DMS53 treated with DMSO at 0.1 percent for 48 hours (cell line): ENCODE results near the gene SPRED2.

Experiments
- DNase-seq: peaks from one replicate; lab custom pipeline; 2025; ENCODE audit not compliant: unreplicated experiment; lab: John Stamatoyannopoulos, UW

SPRED2 gene

GRCh38 chr2:65442420-65443020, 10.1 kb upstream of the SPRED2 start:
- no peak for DNase-seq

DNA sequence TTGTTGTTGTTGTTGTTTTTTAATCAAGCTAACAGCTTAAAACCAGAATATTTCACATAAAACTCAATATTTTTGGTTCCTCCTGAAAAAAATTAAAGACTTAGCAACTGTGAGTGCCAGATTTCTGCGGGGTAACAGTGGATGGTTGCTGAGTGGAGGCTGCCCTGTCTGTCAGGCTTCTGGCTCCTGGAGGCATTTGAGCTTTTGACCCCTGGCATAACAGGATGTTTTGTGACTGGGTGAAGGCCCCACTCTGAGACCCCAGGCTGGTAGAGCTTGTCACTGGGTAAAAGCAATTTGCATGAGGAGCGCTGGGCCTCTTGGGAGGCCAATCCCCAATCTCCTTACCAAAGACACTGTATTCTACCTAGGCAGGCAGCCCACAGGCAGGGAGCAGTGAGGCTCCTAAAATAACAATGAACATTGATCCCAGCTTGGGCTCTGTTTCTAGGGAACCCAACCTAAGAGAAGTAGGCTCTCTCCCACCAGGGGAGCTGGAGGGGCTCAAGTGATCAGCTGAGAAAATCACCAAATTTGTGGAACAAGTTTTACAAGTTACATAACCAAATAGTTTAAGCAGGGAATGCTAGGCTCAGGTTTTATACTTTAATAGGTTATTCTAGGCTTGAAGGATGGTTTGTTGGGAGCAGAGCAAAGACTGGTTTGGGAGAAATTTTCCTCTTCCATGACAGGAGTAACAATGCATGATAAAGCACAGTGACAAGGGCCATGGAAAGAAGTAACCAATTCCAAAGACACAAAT, 5.9 kb upstream of the SPRED2 start:
- no peak for DNase-seq

DNA sequence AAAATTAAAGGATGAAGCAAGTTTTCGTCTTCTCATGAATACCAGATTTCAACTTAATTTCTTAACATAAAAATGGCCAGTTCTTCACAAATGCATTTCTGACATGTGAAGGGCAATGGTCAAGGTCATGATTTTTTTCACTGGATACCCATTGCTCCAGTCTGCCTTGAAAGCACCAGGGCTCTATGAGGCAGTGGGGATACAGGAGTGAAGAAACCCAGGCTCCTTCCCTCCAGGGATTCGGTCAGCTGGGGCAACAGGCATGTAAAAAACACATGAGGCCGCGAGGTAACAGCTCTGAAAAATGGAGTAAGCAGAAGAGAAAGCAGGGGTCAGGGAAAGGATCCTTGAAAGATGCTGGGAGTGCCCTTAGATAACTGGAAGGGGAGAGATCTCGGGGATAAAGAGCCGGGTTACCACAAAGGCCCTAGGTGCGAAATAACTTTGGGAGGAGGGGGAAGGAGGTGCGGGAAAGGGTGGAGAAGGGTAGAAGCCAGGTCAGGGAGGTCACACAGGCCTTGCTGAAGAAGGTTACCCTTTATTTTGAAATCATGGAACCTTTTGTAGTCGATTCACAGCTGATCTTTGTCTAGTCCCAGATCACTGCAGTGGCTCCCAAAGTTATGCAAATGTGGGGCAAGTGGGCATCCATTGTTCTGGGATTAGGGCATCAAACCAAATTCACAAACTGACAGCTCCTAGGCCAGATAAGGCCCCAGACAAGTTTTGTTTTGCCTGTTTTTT, 5.2 kb upstream of the SPRED2 start:
- no peak for DNase-seq

GRCh38 chr2:65436824-65437221, 4.4 kb upstream of the SPRED2 start:
- DNase-seq, result no peak

GRCh38 chr2:65436169-65436823, 3.9 kb upstream of the SPRED2 start:
- peak; percentile 91 for DNase-seq

DNA sequence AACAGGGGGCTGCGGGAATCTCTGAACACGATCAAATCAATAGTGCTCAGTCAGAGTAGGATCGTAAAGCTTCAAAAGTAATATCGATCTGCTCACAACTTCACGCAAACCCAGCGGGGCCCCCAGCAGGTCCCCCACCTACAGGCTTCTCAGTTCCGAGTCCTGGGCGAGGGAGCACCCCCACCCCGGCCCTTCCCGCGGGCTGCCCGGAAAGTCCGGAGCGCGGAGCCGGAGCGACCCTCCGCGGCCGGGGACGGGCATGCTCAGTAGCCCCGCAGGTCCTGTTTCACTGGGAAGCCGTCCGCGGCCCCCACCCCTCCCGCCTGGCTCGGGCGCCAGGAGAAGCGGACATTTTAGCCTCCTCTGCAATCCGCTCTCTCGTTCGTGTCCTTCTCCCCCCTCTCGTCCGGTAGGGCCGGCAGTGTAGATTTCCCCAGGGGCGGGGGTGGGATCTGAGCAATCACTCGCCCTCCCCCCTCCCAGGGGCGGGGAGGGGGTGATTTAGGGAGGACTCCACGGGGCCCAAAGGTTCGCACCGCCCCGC, 3.3 kb upstream of the SPRED2 start:
- peak; percentile 60 for DNase-seq

DNA sequence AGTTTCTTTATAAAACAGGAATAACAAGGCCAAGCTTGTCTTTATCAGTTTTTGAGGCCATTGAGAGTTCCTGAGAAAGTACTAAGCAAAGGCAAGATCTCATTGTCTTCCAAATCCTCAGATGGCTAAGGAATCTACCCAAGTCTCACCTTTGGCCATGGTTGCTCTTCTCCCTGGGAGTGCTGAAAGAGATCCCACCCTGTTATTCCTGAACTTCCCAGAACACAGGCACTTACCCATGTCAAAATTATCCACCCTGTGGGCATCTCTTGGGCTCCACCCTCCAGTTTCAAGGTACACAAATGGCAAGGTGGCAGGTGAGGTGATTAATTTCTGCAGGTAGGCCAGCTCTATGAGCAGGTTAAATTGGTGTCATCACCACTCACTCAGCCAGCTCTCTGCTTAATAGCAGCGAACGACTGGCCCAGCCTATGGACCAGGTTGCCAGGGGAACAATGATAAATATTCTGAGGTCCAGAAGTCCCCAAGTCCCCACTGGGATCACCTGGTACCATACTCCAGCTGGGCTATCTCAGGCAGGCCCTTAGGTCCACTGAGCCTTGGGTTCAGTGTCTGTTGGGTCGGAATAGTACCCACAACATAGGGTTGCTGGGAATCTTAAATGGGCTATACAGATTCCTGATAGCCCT, 2.3 kb upstream of the SPRED2 start:
- DNase-seq, result no peak

DNA sequence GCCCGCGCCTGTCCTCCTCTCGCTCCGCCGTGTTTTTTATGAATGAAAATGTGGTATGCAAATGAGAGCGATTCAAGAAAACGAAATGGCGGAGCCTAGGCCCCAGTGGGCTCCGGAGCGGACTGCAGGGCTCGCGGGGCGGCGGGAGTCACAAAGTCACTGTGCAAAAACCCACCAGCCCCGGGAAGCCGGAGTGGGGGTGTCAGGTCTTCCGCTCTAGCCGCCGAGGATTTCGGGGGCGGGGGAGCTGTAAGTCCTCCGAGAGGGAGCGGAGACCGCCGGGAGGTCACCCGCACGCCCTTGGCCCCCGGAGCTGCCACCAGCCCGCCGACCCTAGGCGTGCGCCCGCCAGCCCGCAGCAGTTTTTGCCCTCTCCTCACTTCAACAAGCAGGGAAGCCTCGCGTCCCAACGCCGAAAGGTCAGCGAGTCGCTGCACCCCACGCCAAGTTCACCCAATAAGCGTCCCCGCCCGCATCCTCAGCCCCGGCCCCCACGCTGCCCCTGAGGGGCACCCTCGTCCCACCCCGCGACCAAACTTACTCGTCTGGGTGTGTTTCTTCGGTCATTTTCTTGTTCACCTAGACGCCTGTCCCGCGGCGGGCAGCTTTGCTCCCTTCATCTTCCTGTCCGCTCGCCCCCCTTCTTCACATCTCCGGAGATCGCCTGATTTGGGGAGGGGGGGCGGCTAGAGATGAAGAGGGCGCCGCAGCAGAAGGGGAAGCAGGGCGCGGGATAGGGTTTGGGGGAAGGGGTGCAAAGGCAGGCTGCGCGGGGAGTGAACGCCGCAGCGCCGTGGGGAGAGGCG, 775 bp downstream of the SPRED2 start:
- peak; percentile 46 for DNase-seq

DNA sequence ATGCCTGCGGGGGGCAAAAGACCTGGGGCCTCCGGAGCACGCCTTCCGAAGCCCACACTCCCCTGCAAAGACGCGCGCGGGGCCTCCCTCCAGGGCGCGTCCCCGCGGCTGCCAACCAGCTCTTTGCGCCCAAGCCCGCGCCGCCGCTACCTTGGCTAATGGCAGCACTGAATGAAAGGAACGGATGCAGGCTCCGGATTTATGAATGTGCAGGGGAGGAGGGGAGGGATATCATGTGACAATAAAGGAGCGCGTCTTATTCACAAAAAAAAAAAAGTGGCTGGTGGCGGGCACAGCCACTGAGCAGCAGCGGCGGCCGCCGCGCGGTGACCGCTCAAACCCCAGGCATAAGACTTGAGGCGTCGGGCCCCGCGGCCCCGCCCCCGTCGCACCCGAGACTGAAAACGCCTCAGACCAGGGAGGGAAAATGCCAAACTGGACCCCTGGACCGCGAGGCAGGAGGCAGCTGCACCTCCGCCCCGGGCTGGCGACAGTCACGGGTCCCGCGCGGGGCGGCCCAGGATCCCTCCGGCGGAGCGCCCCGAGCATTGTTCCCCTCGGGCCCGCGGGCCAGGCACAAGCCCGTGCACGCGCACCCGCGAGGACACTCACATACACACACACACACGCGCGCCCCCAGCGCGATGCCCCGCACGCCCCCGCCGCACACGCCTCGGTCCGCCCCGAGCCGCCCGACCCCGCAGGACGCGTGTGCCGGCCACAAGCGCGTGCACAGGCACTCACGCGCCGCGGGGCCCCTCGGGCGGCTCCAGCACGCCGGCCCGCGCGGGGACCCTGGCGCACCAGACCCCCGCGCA, 1.6 kb downstream of the SPRED2 start:
- DNase-seq, result peak; percentile 72

- no peak for DNase-seq
Observed at GRCh38 chr2:65429786-65430602, 2.4 kb downstream of the SPRED2 start.

- DNase-seq, result no peak
Observed at GRCh38 chr2:65427532-65427931, 4.9 kb downstream of the SPRED2 start.

DNA sequence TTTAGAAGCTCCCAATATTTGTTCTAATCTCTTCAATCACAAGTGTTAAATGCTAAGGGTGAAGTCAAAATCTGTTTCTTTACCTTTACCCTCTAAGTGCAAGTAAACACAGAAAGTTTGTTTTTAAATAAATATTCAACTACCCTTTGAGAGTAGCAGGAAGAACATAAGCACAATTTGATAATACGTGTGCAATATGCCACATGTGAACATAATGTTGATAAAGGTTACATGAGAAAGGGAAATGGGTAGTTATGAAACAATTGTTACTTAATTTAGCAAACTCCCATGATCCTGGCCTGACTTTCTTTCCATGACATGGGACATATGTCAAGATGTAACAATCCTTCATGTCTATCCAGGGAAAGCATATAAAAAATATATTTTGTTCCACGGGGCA, 7.1 kb downstream of the SPRED2 start:
- no peak for DNase-seq

GRCh38 chr2:65424391-65424790, 8.0 kb downstream of the SPRED2 start:
- no peak for DNase-seq

DNA sequence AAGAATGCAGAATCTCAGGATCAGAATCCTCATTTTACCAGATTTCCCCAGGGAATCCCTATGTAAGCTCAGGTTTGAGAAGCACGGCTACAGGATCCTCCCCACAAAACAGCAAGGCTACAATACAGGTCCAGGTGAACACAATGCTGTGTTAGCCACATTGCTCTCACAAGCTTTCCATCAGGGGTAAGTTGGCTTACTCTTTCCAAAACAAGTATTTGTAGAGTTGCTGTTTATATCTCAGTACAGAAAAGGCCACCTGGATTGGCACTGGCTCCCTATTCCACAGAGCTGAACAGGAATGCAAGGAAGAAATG, 11.0 kb downstream of the SPRED2 start:
- no peak for DNase-seq

GRCh38 chr2:65420712-65421431, 11.5 kb downstream of the SPRED2 start:
- DNase-seq, result no peak

DNA sequence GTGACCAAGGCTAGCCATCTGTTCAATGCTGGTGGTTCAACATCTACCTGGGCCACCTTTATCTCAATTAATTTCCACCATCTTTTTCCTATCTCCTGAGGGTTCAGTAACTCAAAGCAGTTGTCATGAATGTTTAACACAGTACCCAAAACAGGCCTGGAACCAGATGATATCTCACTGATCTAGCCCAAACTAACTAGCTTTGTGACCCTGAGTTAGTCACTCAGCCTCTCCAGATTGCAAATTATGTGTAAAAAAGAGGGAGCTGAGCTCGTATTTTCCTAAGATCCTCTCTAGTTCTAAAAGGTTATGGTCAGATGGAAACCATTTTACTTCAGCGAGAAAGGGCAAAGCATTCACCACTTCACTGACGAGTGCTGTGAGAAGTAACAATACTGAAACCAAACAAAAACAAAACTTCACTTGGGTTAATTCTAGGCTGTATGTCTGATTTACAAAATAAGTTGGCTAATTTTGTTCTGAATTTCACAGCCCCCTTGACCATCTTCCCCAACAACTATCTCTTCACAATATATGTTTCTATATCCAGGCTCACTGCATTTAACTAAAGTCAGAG, 14.8 kb downstream of the SPRED2 start:
- no peak for DNase-seq

DNA sequence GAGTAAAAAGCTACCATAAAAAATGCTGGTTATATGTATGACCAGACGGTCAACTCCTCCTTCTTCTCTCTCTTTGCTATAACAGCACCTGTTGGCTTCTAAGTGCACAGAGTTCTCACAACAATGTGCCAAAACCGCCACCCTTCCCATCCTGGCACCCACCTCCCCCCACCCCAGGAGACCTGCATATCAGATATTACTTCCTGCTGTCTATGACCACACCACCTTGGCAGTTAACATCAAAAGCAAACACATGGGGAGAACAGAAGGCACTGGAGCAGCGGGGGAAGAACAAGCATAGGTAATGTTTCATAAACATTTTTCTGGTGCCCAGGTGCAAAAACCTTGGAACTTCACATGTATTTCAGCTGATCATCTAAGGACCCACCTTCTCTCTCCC, 15.5 kb downstream of the SPRED2 start:
- peak; percentile 42 for DNase-seq

DNA sequence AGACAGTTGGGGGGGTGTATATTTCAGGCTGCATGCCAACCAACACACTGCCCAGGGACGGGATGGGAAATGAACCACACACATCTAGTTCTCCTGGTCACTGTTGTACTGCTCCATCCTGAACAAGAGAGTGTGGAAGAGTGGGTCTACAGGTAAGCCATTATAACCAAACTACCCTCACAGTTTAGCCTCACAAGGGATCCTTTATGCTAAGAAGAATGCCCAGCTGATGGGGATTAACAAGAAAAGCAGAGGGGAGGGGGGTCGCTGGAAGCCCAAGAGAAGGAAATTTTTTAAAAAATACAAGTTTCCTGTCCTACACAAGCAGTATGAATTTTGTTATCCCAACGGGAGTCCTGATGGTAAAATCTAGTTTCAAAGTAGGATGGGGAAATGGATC, 16.1 kb downstream of the SPRED2 start:
- DNase-seq, result no peak
